ENCODE results near the gene ZSWIM5.
"Not testable (repeated sequence)": the region's sequence is repeated elsewhere in the genome, so short reads cannot be mapped to it uniquely, and the experiment has no call there.

Gene ZSWIM5

DNA sequence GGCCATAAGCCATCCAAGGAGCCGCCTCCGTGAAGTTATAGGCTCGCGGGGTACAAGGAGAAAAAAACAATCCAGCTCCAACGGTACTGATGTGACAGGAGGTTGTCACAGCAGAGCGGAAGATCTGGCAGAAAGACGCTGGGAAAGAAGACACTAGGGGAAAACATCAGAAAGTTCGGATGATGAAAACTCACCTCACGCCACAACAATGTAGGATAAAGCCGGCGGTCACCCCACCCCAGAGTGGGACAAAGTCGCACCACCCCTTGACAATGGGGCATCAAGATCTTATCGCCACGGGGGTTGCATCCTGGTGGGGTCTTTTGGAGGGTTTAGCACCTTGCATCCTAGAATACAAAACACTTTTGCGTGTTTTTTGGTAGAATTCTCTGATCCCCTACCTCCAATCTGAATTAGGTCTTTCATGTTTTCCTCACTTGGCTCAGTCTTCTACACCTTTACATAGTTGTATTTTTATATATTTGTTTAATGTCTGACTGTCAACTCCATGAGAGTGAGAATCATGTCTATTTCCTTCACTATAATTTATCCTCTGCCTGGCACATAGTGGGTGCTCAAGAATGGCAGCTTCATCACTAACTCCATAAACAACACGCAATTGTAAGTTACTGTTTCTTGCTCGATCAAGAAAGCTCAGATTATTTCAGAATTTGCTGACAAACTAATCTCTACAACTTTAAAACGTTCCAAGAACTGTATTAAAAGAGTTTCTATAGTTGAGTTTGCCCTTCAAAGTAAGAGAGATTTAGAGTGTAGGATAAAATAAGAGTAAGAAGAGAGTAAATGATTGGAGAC lies 611 bp upstream of the ZSWIM5 start:
- no peak for DNase-seq (ENCODE audit: low read depth)
- H3K4me3 ChIP-seq (ENCODE audit: low read depth, low read length), result peak overlapping the region; percentile 67

- no peak for DNase-seq (ENCODE audit: low read depth)
- peak overlapping the region; percentile 67 for H3K4me3 ChIP-seq (ENCODE audit: low read depth, low read length)
Observed at GRCh38 chr1:45205011-45205909, 1.1 kb downstream of the ZSWIM5 start.

- DNase-seq (ENCODE audit: low read depth), result no peak
- no peak overlapping the region for H3K4me3 ChIP-seq (ENCODE audit: low read depth, low read length)
Observed at GRCh38 chr1:45200906-45201500, 5.4 kb downstream of the ZSWIM5 start.

DNA sequence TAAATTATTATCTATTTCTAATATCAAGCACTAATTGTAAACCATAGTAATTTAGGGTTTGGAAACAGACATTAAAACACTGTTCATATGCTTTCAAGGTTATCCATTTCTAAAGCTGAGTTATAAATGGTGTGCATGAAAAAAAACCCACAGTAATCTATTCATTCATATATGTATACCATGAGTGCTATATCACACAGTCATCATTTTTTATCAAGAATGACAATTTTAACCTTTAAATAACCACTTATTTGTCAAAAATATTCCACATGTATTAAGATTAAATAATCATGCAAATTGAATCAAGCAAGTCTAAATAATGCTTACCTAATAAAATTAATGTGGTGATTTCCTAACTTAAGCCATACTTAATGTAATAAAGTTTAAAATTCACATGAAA lies 6.0 kb downstream of the ZSWIM5 start:
- DNase-seq (ENCODE audit: low read depth), result no peak
- no peak overlapping the region for H3K4me3 ChIP-seq (ENCODE audit: low read depth, low read length)

- H3K4me3 ChIP-seq (ENCODE audit: low read depth, low read length), result no peak overlapping the region
- no peak for DNase-seq (ENCODE audit: low read depth)
Observed at GRCh38 chr1:45198185-45198584, 8.2 kb downstream of the ZSWIM5 start.

- no peak for DNase-seq (ENCODE audit: low read depth)
- no peak overlapping the region for H3K4me3 ChIP-seq (ENCODE audit: low read depth, low read length)
Observed at GRCh38 chr1:45196863-45197262, 9.5 kb downstream of the ZSWIM5 start.

DNA sequence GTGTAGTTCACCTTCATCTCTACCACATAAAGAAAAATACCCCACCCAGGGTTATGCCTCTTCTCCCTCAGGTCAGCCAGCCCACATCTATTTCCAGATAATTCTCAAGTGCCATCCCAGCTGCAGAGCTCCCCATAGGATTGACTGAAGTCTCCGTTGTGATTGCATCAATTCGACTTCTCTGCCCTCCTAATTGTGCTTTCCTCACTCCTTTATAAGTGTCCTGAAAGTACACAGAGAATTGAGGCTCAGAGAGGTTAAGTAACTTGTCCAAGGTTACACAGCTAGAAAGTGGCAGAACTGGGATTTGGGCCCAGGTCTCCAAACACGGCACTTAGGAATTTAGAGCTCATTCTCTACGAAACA lies 15.0 kb downstream of the ZSWIM5 start:
- no peak for DNase-seq (ENCODE audit: low read depth)
- H3K4me3 ChIP-seq (ENCODE audit: low read depth, low read length), result no peak overlapping the region

GRCh38 chr1:45187725-45188124 lies 18.7 kb downstream of the ZSWIM5 start:
- no peak overlapping the region for H3K4me3 ChIP-seq (ENCODE audit: low read depth, low read length)
- no peak for DNase-seq (ENCODE audit: low read depth)

GRCh38 chr1:45179918-45180519 lies 26.4 kb downstream of the ZSWIM5 start:
- DNase-seq (ENCODE audit: low read depth); H3K4me3 ChIP-seq (ENCODE audit: low read depth, low read length): not testable (repeated sequence)

GRCh38 chr1:45177452-45177851 lies 29.0 kb downstream of the ZSWIM5 start:
- no peak for DNase-seq (ENCODE audit: low read depth)
- H3K4me3 ChIP-seq (ENCODE audit: low read depth, low read length), result no peak overlapping the region

DNA sequence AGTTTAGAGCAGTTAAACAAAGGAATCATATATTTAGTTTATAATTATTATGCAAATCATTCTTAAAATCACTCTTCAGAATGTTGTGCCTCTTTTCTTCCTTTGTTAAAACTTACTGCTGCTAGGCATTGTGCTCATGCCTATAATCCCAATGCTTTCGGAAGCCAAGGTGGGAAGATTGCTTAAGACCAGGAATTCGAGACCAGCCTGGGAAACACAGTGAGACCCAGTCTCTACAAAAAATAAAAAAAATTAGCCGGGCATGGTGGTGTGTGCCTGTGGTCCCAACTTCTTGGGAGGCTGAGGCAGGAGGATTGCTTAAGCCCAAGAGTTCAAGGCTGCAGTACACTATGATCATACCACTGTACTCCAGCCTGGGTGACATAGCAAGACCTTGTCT lies 33.6 kb downstream of the ZSWIM5 start:
- DNase-seq (ENCODE audit: low read depth), result no peak
- no peak overlapping the region for H3K4me3 ChIP-seq (ENCODE audit: low read depth, low read length)

DNA sequence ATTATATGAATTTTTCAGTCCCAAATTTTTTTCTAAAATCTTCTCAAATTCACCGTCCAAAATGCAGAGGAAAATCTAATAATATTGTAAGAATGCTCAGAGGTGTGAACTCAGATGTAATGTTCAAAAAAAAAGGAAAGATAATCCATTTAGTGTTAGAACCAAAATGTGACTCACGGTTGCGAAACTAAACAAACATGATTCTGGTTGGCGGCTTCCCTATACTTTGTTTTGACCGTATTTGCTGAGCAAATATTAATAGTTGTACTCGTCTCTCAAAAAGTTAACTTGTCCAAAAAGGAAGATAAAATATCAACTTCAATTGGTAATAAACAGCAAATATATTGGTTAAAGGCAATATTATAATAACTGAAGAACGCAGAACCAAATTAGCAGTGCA lies 34.4 kb downstream of the ZSWIM5 start:
- DNase-seq (ENCODE audit: low read depth), result no peak
- no peak overlapping the region for H3K4me3 ChIP-seq (ENCODE audit: low read depth, low read length)

DNA sequence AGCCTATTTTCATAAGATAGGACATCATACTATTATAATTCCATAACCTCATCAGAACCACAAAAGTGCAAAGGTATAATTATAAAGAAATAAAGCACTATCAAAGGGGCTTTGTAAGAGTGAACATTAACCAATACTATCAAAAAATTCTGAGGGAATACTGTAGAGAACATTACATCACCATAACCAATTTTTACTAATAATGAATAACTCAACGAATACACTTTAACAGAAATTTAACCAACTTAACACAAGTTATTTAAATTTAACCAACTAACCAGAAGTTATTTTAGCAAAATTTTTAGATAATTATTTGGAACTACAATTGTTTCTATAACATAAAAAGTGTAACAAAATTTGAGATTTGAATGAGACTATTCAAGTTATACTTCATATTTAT lies 34.8 kb downstream of the ZSWIM5 start:
- H3K4me3 ChIP-seq (ENCODE audit: low read depth, low read length), result no peak overlapping the region
- no peak for DNase-seq (ENCODE audit: low read depth)

GRCh38 chr1:45170151-45170742 lies 36.2 kb downstream of the ZSWIM5 start:
- H3K4me3 ChIP-seq (ENCODE audit: low read depth, low read length), result no peak overlapping the region
- no peak for DNase-seq (ENCODE audit: low read depth)

DNA sequence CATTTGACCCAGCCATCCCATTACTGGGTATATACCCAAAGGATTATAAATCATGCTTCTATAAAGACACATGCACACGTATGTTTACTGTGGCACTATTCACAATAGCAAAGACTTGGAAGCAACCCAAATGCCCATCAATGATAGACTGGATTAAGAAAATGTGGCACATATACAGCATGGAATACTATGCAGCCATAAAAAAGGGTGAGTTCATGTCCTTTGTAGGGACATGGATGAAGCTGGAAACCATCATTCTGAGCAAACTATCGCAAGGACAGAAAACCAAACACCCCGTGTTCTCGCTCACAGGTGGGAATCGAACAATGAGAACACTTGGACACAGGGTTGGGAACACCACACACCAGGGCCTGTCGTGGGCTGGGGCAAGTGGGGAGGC lies 38.5 kb downstream of the ZSWIM5 start:
- not testable (repeated sequence) for H3K4me3 ChIP-seq (ENCODE audit: low read depth, low read length); DNase-seq (ENCODE audit: low read depth)

- H3K4me3 ChIP-seq (ENCODE audit: low read depth, low read length), result not testable (repeated sequence)
Observed at GRCh38 chr1:45164307-45164706, 42.1 kb downstream of the ZSWIM5 start.

GRCh38 chr1:45163111-45163510 lies 43.3 kb downstream of the ZSWIM5 start:
- H3K4me3 ChIP-seq (ENCODE audit: low read depth, low read length); DNase-seq (ENCODE audit: low read depth): not testable (repeated sequence)

More at GRCh38 chr1:45164307-45164706, 42.1 kb downstream of the ZSWIM5 start:
- not testable (repeated sequence) for DNase-seq (ENCODE audit: low read depth)

- not testable (repeated sequence) for DNase-seq (ENCODE audit: low read depth); H3K4me3 ChIP-seq (ENCODE audit: low read depth, low read length)
Observed at GRCh38 chr1:45162041-45163035, 44.1 kb downstream of the ZSWIM5 start.

Data from skeletal muscle cell (primary cell).